ENCODE data around the gene GRIP1.

The GRIP1 gene

DNA sequence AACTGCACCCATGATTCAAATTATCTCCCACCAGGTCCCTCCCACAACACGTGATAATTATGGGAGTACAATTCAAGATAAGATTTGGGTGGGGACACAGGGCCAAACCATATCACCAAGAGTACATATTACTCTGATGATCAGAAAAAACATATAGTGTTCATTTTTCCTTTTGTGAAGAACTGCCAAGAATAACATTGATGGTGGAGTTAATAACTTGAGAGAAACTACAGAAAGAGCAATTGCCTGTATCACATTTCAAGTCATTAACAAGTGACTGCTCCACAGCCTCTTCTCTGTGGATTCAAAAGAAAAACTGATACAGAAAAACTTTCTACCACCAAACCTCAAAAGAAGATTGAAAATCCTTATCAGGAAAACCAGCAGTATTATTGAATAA is 34.7 kb downstream of the GRIP1 start:
- DNase-seq: no peak

DNA sequence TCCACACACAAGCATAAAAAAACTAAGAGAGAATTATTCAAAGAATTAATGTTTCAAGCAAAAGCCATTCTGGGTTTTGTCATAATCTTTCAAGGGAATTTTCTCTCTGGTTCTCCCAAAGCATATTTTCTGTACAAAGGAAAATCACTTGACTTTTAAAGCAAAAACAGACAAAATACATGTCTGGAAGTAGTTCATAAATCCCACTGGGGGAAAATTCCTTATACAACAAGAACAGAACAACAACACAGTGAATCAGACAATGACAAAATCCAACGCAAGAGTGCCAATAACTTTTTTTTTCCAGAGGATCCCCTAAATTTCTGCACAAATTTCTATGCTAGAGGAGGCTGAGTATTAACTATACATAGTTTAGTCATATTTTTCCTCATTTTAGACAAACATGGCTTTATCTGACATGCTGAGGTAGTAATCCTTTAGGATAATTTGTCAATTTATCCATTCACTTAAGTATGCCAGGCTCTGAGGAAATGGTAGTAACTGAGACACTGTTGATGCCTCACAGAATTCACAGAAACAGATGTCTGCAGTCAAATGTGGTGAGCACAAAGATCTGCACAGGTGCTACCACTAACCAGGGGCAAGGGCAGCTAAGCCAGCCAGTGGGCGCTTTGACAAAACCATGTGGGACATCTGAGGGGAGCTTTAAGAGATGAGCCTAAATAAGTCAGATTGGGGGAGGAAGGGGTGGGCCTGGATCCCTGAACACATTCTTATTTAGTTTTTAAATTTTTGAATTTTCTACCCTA is 38.0 kb downstream of the GRIP1 start:
- DNase-seq: no peak

DNA sequence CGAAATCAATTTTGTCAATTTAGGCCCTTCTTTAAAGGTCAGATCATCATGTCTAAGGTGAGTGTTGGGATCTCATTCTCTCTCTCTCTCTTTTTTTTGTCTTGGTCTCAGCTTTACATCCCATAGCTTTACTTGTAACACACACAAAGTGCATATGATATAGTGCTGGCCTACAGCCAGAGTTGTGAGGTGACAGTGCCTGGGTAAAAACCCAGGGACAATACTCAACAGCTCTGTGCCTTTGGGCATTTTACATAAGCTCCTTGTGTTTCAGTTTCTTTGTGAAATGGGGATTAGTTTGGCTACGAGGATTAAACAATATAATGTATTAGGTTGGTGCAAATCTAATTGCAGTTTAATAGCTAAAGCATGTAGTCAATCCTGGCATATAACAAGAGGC is 40.2 kb downstream of the GRIP1 start:
- DNase-seq: no peak

DNA sequence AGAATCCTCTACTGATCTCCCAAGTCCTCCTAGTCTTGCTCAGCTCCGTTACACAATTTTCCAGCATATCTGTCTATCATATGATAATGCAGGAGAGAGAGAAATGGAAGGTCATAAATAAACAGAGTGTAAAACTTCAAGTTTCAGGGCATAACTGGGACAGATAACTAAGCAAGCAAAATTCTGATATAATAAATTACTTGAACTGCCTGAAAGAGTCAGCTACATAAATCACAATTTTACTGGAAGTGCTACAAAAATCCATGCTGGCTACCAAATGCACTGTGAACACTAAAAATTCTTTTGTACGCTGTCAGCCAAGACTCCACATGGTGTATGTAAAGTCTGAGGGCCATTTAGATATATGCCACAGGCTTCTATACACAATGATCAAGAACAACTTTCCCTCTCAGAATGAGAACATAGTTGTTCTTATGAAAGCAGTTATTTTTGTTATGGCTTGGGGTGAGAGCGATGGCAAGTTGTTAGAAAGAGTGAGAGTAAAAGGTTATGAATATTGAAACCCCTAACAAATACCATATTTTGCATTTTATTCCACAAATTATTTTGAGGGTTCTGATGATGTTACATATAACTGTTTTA is 41.1 kb downstream of the GRIP1 start:
- DNase-seq: no peak

DNA sequence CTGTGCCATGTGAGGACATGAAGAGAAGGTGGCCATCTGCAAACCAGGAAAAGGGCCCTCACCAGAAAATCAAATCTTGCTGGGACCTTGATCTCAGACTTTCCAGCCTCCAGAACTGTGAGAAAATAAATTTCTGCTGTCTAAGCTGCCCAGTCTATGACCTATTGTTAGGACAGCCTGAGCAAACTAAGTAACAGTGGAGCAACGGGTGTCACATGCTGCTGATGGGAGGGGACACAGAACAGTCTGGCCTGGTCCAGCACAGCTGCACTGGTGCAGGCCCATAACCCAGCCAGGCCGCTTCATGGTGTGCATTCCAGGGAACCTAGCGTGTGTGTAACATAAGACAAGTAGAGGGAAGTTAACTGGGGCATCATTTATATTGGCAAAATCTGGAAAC is 42.1 kb downstream of the GRIP1 start:
- DNase-seq: no peak

DNA sequence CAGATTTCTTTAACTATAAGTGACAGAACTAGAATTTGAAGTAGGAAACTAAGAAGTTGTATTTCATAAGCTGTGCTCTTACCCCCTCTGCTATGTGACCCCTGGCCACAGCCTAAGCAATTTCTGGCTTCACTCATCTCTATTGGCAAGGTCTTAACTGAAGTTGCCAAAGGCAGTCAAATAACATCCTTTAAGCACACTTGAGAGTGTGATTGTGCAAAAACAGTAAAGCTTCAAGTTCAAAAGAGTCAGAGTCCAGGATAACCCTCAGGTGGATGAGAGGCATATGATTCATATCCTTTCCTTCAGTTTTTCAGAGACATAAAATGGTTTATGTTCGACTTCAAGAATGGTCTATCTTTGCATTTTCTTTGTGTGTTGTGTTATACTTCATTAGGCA is 45.2 kb downstream of the GRIP1 start:
- DNase-seq: no peak

DNA sequence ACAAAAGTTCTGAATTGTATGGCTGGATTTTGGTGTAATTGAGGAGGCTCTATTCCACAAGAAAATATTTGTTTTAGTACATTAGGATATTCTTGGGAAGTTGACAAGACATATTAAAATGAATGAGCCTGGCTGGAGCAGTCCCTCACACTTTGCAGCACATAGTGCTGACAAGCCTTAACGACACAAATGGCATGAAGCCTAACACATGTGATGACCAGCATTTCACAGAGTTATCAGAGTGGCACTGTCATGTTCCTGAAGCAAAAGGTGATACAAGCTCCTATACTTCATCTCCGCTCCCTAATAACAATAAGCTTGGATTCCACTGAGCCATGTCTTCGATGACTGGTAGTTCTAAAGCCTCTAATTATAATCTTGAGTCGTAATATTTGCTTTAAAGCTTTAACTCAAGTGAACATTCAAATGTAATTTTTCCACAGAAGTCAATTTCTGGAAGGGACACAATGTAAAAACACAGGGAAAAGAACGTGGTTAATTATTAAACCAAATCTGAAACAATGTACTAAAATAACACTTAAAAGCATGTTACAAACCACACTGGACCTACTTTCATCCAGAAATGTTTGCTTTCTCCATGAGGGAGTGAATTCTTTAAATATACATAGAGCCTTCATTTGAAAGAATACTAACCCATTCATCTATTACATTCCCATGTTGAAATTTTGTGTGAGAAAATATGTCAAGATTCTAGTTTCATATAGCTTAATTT is 49.6 kb downstream of the GRIP1 start:
- no peak for DNase-seq

DNA sequence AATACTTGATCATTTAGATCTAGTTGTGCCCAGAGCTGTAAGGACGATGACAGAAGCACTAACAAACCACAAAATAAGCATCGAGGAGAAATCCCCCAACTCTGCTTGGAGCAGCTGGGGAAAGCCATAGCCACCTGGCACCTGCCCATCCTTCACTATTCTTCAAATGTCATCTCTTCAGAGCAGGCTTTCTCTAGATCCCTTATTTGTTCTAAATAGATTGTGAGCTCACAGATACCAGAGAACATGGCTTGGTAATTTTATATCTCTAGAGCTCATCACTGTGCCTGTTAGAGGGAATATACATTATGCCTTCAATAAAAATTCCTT is 50.9 kb downstream of the GRIP1 start:
- no peak for DNase-seq

DNA sequence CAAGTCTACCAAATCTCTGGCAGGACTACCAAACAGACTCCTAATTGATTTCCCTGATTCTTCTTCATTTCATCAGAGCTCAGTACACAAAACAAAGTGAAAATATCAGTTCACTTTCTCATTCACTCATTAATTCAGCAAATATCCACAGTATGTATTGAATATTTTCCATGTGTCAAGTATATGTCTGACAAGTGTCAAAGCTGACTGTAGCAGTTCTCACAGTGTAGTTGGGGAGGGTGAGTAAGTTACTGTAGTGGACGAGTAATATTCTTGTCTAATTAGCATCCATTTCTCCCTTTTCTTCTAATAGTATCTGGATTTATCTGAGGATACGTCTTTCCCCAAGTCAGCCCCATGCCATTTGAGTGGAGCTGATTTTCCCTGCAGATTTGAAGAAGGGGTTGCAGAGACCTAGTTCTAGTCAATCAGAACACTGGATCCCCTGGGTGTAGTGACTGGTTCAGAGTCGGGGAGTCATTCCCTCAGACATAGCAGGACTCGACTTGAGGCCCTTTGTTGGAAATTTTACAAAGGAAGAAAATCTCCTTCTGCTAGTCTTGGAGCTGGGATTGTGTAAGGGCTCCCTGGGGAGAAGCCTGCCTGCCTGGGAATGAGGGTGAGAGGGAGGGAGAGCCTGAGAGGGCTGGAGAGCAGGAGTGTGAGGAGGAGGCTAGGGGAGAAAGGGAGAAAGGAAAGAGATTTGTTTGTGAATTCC is 51.4 kb downstream of the GRIP1 start:
- DNase-seq: no peak

DNA sequence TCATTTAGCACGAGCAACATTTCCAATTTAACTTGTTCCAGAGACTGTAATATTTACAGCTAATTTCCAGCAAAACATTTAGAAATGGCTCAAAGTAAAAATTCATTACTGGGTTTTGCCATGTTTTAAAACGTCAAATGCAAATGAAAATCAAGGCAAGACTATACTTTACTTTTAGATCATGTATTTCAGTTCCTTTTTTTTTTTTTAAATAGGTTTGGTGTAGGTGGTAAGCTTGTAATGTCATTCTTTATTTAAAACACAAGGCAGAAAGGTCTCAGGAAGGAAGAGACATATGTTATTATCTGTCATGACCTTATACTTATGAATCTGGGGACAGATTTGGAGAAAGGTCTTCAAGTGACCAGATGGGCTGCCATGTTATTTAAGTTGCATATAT is 54.1 kb downstream of the GRIP1 start:
- DNase-seq: no peak

DNA sequence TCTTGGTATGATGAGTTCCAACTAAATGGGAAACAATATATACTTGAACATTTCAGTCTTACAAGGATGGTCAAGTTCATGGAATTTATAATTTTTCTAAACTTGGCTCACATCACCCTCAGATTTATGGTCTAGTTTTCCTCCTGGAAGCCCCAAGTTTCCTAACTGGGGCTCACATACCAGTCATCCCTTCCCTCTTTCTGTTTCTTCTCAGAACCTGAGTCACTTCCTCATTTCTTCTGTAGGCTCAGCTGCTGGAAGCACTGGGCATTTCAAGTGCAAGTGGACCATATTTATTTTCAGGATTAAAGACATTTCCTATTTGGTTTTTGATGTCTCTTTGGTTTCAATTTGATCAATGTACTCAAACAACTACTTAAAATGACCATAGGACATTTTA is 55.4 kb downstream of the GRIP1 start:
- DNase-seq: no peak

DNA sequence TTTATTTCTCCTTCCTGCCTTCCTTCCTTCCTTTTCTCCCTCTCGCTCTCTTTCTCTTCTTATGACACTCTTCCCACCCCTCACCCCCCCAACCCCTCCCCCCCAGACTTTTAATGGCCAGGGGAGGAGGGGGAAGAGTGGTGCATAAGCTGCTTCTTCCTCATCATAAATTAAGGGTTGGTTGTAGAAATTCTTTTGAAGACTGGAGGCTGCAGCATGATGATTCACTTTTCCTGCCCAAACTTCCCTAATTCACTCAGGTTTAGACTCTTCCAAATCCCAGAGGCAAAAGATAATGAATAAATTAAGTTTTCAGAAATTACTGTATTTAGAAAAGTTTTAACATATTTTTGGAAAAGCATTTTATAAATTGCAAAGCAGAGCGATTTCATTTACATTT is 58.2 kb downstream of the GRIP1 start:
- no peak for DNase-seq

DNA sequence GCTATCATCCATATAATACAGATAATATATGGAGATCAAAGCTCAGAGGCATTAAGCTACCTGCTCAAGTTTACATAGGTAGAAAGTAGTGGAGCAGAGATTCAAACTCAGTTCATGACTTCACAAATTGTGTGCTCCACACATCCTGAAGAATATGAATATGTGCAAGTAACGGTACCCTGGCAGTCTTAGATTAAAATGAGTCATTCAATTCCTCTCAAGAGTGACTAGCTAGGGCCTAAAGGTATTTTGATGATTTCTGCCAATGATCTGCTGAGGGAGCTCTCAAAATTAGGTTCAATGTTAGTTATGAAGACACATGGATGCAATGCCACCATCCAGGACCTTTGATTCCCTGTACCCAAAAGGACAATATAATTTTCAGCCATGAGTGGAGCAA is 58.9 kb downstream of the GRIP1 start:
- no peak for DNase-seq

DNA sequence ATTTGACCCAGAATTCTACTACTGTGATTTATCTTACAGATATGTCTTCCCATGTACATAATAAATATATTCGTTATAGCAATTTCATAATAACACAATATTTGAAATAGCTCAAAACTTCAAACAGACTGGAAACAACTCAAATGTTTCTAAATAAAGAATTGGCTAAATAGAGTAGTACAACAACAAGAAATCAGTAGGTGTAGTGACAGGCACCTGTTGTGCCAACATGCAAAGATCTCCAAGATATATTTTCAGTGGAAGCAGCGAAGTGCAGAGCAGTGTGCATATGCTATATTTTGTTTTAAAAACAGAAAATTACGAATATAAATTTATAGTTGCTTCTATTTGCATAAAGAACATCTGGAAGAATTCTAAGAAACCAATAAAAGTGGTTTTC is 60.9 kb downstream of the GRIP1 start:
- no peak for DNase-seq

DNA sequence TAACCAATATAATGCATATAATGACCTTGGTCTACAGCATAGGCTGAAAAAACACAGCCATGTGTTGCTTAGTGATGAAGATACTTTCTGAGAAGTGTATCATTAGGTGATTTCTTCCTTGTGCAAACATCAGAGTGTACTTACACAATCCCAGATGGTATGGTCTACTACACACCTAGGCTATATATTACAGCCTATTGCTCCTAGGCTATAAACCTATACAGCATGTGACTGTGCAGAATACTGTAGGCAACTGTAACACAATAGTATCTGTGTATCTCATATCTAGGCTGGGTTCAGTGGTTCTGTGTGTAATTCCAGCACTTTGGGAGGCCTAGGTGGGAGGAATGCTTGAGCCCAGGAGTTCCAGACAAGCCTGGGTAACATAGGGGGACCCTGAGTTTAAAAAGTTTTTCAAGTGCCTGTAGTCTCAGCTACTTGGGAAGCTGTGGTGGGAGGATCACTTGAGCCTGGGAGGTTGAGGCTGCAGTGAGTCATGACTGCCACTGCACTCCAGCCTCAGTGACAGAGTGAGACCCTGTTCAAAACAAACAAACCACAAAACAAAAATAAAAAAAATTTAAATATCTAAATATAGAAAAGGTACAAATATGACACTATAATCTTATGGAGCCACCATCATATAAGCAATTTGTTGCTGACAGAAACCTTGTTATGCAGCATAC is 66.6 kb downstream of the GRIP1 start:
- no peak for DNase-seq

DNA sequence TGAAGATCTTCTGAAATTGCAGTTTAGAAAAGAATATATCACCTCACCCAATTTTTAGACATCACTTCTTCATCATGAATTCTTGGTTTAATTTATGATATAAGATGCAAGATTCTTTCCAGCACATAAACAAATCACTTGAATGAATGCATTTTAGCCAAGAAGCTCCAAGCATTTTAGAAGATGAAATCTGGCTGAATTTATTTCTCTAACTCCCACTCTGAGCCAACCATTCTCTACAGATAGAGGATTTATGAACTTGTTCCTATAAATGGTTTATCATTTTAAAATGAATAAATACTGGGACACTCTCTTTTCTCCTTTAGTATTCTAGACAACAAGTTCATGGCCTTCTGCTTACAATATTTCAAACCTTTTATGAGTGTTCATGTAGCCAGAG is 71.7 kb downstream of the GRIP1 start:
- no peak for DNase-seq

DNA sequence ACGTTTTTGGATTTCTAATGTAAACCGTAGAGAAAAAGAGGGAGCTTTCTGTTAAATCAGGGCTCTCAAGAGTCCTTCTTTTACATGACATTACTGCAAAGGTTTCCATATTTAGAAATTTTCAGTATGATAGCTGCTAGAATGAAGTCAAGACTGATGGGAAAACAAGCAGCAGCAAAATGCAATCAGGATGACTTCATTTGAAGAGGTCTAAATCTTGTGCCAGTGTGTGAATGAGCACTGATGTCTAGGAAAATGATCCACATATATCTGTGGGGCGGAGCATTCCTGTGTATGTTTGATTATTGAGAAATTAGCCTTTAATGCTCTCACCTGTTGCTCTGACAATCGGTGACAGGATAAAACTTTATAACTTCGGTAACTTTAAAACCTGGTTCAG is 73.6 kb downstream of the GRIP1 start:
- no peak for DNase-seq

DNA sequence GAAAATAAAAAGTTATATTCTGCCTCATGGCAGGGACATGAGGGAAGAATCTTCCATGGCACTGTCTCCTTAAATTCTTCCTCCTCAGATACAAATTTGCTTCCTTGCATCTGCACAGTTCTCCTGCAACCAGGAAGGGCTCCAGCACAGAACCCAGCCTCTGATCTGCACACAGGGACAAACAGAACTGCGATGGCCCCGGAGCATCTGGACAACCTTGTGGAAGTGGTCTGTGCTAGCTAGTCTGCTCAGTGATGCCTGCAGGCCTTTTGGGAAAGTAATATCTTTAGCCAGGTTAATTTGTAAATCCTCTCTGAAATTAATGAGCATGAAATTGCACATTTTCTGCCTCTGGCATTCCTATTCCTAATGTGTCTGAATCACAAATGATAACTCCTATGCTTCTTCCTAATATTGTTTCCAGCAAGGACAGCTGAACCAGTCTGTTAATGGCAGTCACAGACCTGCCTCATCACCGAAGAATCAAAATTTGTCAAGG is 74.8 kb downstream of the GRIP1 start:
- no peak for DNase-seq

DNA sequence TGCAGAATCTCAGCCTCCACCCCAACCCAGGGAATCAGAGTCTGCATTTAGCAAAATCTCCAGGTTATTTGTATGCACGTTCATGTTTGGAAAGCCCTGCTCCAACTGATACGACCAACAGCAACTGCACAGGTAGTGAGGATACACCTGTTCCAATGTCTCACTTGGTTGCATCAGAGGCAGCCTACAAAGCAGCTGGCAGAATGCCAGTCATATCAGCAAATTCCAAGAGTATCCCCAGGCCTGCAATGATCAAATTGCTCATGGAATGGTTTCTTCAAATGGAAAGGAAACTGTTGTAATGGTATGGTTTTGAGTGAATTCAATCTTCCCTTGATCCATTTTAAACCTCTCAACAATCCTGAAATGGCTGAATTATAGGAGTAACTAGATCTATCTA is 75.4 kb downstream of the GRIP1 start:
- DNase-seq: no peak

DNA sequence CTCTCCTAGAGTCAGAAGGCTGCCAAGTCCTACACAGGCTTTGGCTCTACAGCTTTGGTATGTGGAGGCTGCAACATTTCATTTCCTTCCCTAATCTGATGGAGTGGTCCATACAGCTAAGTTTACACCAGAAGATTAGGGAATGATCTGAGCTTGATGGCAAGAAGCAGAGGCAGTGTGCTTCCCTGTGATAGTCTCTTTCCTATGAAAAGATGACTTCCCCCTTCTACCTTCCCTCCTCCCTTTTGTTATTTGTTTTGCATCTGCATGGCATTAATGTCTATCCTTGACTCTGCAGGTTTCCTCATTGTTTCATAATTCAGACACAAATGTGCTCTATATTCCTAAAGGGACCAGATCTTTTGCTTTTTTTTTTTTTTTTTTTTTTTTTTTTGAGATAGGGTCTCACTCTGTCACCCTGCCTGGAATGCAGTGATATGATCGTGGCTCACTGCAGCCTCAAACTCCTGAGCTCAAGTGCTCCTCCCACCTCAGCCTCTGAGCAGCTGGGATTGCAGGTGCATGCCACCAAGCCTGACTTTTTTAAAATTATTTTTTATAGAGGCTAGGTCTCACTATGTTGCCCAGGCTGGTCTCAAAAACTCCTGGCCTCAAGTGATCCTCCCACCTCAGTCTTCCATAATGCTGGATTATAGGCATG is 76.3 kb downstream of the GRIP1 start:
- DNase-seq: no peak

DNA sequence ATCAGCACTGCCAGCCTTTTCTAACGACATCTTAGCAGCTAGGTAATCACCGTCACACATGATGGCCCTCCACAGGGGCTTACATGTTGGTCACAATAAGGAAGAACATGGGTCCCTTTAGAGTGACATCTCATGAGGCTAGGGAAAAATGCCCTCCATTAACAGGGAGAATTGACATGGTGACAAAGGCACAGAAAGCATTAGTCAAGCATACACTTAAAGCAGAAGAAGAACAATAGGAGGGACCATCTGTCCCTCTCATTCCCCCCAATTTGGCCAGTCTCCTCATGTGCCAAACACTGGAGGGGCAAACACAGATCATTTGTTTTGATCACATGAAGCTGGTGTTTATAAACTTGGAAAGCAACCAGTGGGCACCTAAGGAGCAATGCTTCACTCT is 78.0 kb downstream of the GRIP1 start:
- no peak for DNase-seq

DNA sequence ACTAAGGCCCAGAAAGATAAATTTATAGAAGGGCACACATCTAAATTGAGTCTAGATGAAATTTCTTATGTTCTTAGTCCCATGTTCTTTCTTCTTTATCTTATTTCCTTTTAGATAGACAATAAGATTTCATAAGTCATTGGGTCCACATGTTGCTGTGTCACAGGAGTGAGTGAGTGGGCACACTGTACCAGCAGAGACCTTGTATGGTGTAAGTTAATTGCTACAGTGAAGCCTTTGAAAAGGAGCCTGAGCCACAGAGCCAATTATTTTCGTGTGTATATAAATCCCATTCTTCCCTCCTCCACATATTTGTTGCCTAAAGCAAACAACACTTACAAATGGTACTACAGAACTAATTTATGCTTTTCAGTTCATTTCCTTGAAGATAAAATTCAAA is 79.1 kb downstream of the GRIP1 start:
- no peak for DNase-seq

DNA sequence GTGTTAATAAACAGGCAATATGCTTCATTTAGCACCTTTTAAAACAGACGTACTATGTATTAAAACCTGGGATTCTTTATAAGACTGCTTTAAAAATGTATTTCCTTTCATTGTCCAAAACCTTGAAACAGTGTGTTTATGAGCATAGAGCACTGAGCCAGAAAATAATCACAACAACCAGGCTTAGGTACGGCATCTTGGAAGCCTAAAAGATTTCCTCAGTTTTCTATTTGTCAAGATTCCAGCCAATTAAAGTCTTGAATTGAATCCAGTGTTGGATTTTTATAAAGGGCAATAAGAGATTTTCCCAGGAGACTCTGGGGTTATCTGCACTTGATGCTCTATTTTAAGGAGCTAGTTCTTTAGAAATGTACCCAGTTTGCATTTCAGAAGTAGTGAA is 80.3 kb downstream of the GRIP1 start:
- DNase-seq: no peak
